Smooth muscle cell (in vitro differentiated cells): Measurements from ENCODE around the gene HSPA8. TPM values are rescaled to one million over a fixed set of nuclear protein-coding genes. Genes with fewer than 3 reads are reported as not detected.

Source experiments
- DNase-seq: peaks from one replicate; lab custom pipeline; 2025; ENCODE audit not compliant: unreplicated experiment; lab: John Stamatoyannopoulos, UW
- H2AFZ ChIP-seq: fragments of 200-600 bp; sonication (generic); 2 replicates; pipeline ENCODE4 v1.6.0; 2016; ENCODE audit warnings: antibody characterized with exemption, low read depth, mild to moderate bottlenecking
- H3F3A ChIP-seq: fragments of 200-600 bp; sonication (generic); 2 replicates; pipeline ENCODE4 v1.6.0; 2017; ENCODE audit warnings: antibody characterized with exemption, low read depth
- H3K27ac ChIP-seq: fragments of 200-600 bp; sonication (generic); 2 replicates; pipeline ENCODE4 v1.5.1; 2016; ENCODE audit warnings: low read depth, mild to moderate bottlenecking
- H3K27me3 ChIP-seq: fragments of 200-600 bp; sonication (generic); 2 replicates; pipeline ENCODE4 v1.6.1; 2016; ENCODE audit warnings: low read depth, mild to moderate bottlenecking
- H3K36me3 ChIP-seq: fragments of 200-600 bp; sonication (generic); 2 replicates; pipeline ENCODE4 v1.5.1; 2016; ENCODE audit warnings: low read depth
- H3K4me1 ChIP-seq: fragments of 200-600 bp; sonication (generic); 2 replicates; pipeline ENCODE4 v1.5.1; 2016; ENCODE audit warnings: low read depth
- H3K4me2 ChIP-seq: fragments of 200-600 bp; sonication (generic); 2 replicates; pipeline ENCODE4 v1.6.0; 2016; ENCODE audit warnings: mild to moderate bottlenecking
- H3K4me3 ChIP-seq: fragments of 200-600 bp; sonication (generic); 2 replicates; pipeline ENCODE4 v1.5.1; 2016; ENCODE audit warnings: mild to moderate bottlenecking
- H3K79me2 ChIP-seq: fragments of 200-600 bp; sonication (generic); 2 replicates; pipeline ENCODE4 v1.6.0; 2016; ENCODE audit warnings: low read depth, mild to moderate bottlenecking
- H3K9ac ChIP-seq: fragments of 200-600 bp; sonication (generic); 2 replicates; pipeline ENCODE4 v1.6.0; 2016; ENCODE audit warnings: low read depth
- H3K9me3 ChIP-seq: fragments of 200-600 bp; sonication (generic); replicated peaks from 2 replicates; pipeline ENCODE4 v1.5.1; 2016; ENCODE audit warnings: low read depth
- H4K20me1 ChIP-seq: fragments of 200-600 bp; sonication (generic); 2 replicates; pipeline ENCODE4 v1.6.0; 2016; ENCODE audit warnings: low read depth
- CTCF ChIP-seq: fragments of 200-600 bp; sonication (generic); IDR thresholded peaks from 2 replicates; pipeline ENCODE4 v1.5.1; 2017; ENCODE audit warnings: borderline replicate concordance, mild to moderate bottlenecking, antibody characterized with exemption; ENCODE audit not compliant: insufficient read depth, poor library complexity, severe bottlenecking
- WGBS: methylation state at CpG from one replicate; pipeline ENCODE4 v1.1.7; 2016; ENCODE audit warnings: low lambda C conversion rate; 5-methylcytosine and 5-hydroxymethylcytosine counted together
- polyA plus RNA-seq: library from polyadenylated mRNA; unstranded; fragments of >200 nt; fragmentation: Nextera tagmentation; extraction: Ambion mirVana; gene quantifications from 2 replicates; pipeline ENCODE4 v1.2.1, GENCODE V29; 2016
- total RNA-seq: library from RNA; depleted of rRNA; stranded (reverse); fragments of >200 nt; gene quantifications from 2 replicates; pipeline ENCODE4 v1.2.3, GENCODE V29; 2014

HSPA8 gene
- total and polyA plus RNA-seq, 2 experiments from 2014 or later: 449 to 1,497 TPM

DNA sequence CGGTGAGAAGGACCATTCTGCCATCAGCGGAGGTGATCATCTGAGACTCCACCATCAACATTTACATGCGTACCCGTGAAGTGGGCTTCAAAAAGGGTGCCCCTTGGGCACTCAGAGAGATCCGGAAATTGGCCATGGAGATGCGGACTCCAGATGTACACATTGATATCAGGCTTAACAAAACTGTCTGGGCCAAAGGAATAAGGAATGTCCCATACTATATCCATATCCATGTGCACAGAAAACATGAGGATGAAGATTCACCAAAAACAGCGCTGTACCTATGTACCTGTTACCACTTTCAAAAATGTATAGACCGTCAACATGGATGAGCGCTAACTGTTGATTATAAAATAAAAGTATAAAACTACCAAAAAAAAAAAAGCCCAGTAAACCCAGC lies 10.8 kb downstream of the HSPA8 start:
- H3K4me2 ChIP-seq: no peak overlapping the region
- 96% methylated on average over 9 of the region's 9 CpGs for WGBS
- H4K20me1 ChIP-seq: peaks cover 21% of the 10 kb centered on the region
- H3K27ac ChIP-seq: no peak overlapping the region
- no peak for DNase-seq
- H3K4me1 ChIP-seq: no peaks in the 10 kb centered on the region
- no peak overlapping the region for H3K9ac ChIP-seq
- no peak overlapping the region for H2AFZ ChIP-seq
- H3K4me3 ChIP-seq: no peak overlapping the region
- no peaks in the 10 kb centered on the region for H3K27me3 ChIP-seq
- TF ChIP-seq CTCF: no peak
- H3K9me3 ChIP-seq: no peaks in the 10 kb centered on the region
- no peaks in the 10 kb centered on the region for H3K79me2 ChIP-seq
- H3K36me3 ChIP-seq: peaks cover 3% of the 10 kb centered on the region
- peaks cover 23% of the 10 kb centered on the region for H3F3A ChIP-seq

DNA sequence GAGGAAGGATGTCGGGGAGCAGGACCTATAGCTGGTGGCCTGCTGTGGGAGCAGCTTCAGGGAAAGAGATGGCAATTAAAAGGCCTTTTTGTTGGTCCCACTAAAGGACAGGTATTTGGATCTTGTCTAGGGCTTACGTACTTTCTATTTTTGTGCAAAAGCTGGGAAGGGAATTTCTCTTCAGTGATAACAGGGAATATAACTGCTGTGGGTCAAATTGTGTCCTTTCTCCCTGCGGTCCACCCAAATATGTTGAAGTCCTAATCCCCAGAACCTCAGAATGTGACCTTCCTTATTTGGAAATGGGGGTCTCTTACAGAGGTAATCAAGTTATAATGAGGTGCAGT lies 14.0 kb downstream of the HSPA8 start:
- Histone ChIP-seq H3K27ac (no peak overlapping the region), H3K4me3 (no peak overlapping the region), H3K4me2 (no peak overlapping the region), H3F3A (no peaks in the 10 kb centered on the region), H2AFZ (no peak overlapping the region), H3K4me1 (no peaks in the 10 kb centered on the region), H3K27me3 (no peaks in the 10 kb centered on the region), H3K9ac (no peak overlapping the region), H3K79me2 (no peaks in the 10 kb centered on the region), H3K9me3 (no peaks in the 10 kb centered on the region), H4K20me1 (no peaks in the 10 kb centered on the region), H3K36me3 (no peaks in the 10 kb centered on the region)
- WGBS: 95% methylated on average over 3 of the region's 3 CpGs
- DNase-seq: no peak
- no peak for TF ChIP-seq CTCF

GRCh38 chr11:123047266-123047946 lies 14.5 kb downstream of the HSPA8 start:
- Histone ChIP-seq H3K4me2 (no peak overlapping the region), H2AFZ (no peak overlapping the region), H3K4me3 (no peak overlapping the region), H3F3A (no peaks in the 10 kb centered on the region), H3K36me3 (no peaks in the 10 kb centered on the region), H3K27ac (no peak overlapping the region), H3K4me1 (no peaks in the 10 kb centered on the region), H3K27me3 (no peaks in the 10 kb centered on the region), H3K9me3 (no peaks in the 10 kb centered on the region), H3K9ac (no peak overlapping the region), H4K20me1 (no peaks in the 10 kb centered on the region), H3K79me2 (no peaks in the 10 kb centered on the region)
- no peak for TF ChIP-seq CTCF
- WGBS: 87% methylated on average over 18 of the region's 18 CpGs
- DNase-seq: no peak
